Endothelial cell of umbilical vein (primary cell): Measurements from ENCODE around the gene CIC. TPM values are rescaled to one million over a fixed set of nuclear protein-coding genes. Genes with fewer than 3 reads are reported as not detected.

ENCODE experiments used
- BruUV-seq: library from RNA; stranded (reverse); fragments of 400-500 nt; replicated peaks from 2 replicates; lab custom pipeline; 2021; lab: Mats Ljungman, UMichigan
- CTCF ChIA-PET: fragments of 300-600, 350-600 bp; sonication (Branson Sonifier 250); formaldehyde crosslinking; loops from one replicate; lab custom pipeline; 2021; ENCODE audit warnings: antibody characterized with exemption, inconsistent platforms; lab: Charles Lee
- POLR2A ChIA-PET: fragments of 300-600, 350-600 bp; sonication (Branson Sonifier 250); formaldehyde crosslinking; loops from one replicate; lab custom pipeline; 2021; ENCODE audit warnings: antibody characterized with exemption, inconsistent platforms; lab: Charles Lee
- DNase-seq: peaks from one replicate; pipeline ENCODE4 v3.0.0-alpha.2; 2011; ENCODE audit warnings: low read depth, low spot score
- FAIRE-seq: peaks from 2 replicates; lab custom pipeline; 2011; peaks lifted over from hg19 to GRCh38; lab: Jason Lieb, UNC
- H2AFZ ChIP-seq: 2 replicates; pipeline ENCODE4 v1.6.0; 2012; ENCODE audit warnings: low read depth, low read length, control low read depth, inconsistent platforms
- H3K27ac ChIP-seq: 2 replicates; pipeline ENCODE4 v1.5.1; 2011; ENCODE audit warnings: low read depth, mild to moderate bottlenecking, control low read depth, low read length, moderate library complexity; ENCODE audit not compliant: insufficient read depth
- H3K27me3 ChIP-seq, 2 experiments: 2 replicates each; pipeline versions ENCODE4 v1.6.0 to v1.6.1; 2011; ENCODE audit warnings: low read length in 2 of 2, mixed read lengths in 1 of 2; ENCODE audit not compliant: control insufficient read depth in 2 of 2, insufficient read depth in 2 of 2
- H3K36me3 ChIP-seq, 2 experiments: 2 replicates in 1 of 2; 3 replicates in 1 of 2; pipeline ENCODE4 v1.5.1; 2011; ENCODE audit warnings: low read length in 2 of 2, mild to moderate bottlenecking in 1 of 2, moderate library complexity in 1 of 2; ENCODE audit not compliant: control insufficient read depth in 2 of 2, insufficient read depth in 2 of 2; ENCODE audit errors: extremely low read depth in 1 of 2
- H3K4me1 ChIP-seq: 3 replicates; pipeline ENCODE4 v1.5.1; 2011; ENCODE audit warnings: mild to moderate bottlenecking, low read length; ENCODE audit not compliant: control insufficient read depth, insufficient read depth; ENCODE audit errors: extremely low read depth
- H3K4me2 ChIP-seq: 2 replicates; pipeline ENCODE4 v1.6.1; 2011; ENCODE audit warnings: low read length, control low read depth, mixed read lengths; ENCODE audit not compliant: insufficient read depth
- H3K4me3 ChIP-seq, 3 experiments: fragments of 200-600 bp in 1 of 3; sonication (generic), shearing (Covaris generic) in 1 of 3; replicated peaks in 1 of 3; 2 replicates each; pipeline ENCODE4 v1.5.1; 2011 to 2016; ENCODE audit warnings: control low read depth in 3 of 3, low read length in 3 of 3, mild to moderate bottlenecking in 2 of 3, inconsistent platforms in 1 of 3, low read depth in 1 of 3, moderate library complexity in 1 of 3; ENCODE audit not compliant: insufficient read depth in 1 of 3
- H3K79me2 ChIP-seq: 2 replicates; pipeline ENCODE4 v1.6.0; 2012; ENCODE audit warnings: low read length, inconsistent platforms; ENCODE audit not compliant: control insufficient read depth, insufficient read depth
- H3K9ac ChIP-seq: replicated peaks from 2 replicates; pipeline ENCODE3; 2011; ENCODE audit warnings: low read length, control low read depth; ENCODE audit not compliant: insufficient read depth; ENCODE audit errors: extremely low read depth
- H3K9me1 ChIP-seq: replicated peaks from 3 replicates; pipeline ENCODE4 v1.6.0; 2011; ENCODE audit warnings: mild to moderate bottlenecking, low read length; ENCODE audit not compliant: control insufficient read depth, insufficient read depth; ENCODE audit errors: extremely low read depth
- H3K9me3 ChIP-seq: replicated peaks from 2 replicates; pipeline ENCODE4 v1.5.1; 2012; ENCODE audit warnings: low read length, inconsistent platforms; ENCODE audit not compliant: control insufficient read depth, insufficient read depth
- H4K20me1 ChIP-seq: replicated peaks from 2 replicates; pipeline ENCODE3; 2011; ENCODE audit warnings: mild to moderate bottlenecking, low read length; ENCODE audit not compliant: control insufficient read depth, insufficient read depth; ENCODE audit errors: extremely low read depth
- POLR2A ChIP-seq: IDR thresholded peaks from 2 replicates; pipeline ENCODE4 v1.6.1; 2012; ENCODE audit warnings: low read depth, mild to moderate bottlenecking, control low read depth, low read length
- POLR2AphosphoS5 ChIP-seq: IDR thresholded peaks from 2 replicates; pipeline ENCODE4 v1.6.1; 2012; ENCODE audit warnings: low read depth, mild to moderate bottlenecking, control low read depth, low read length, moderate library complexity; ENCODE audit not compliant: insufficient read depth
- dilution Hi-C: fragments of 300-500 bp; cut with MboI; formaldehyde crosslinking; loops from one replicate; pipeline ENCODE4 v1.15.0; 2019; ENCODE audit warnings: low sequenced_read_pairs; ENCODE audit not compliant: extremely low pct_ligation_motif_present
- intact Hi-C: fragments of 100-400 bp; cut with micrococcal nuclease; formaldehyde crosslinking; loops from one replicate; pipeline ENCODE4 v1.10.0; 2022
- polyA plus RNA-seq, 4 experiments: library from polyadenylated mRNA; depleted of rRNA in 3 of 4; stranded (reverse) in 3 of 4; unstranded in 1 of 4; fragments of >200 nt; gene quantifications; 2 replicates each; pipeline versions ENCODE4 v1.2.1 to v1.2.3, GENCODE V29; 2011 to 2012; ENCODE audit warnings: missing spikeins in 1 of 4
- total RNA-seq: library from RNA; stranded (reverse); gene quantifications from 2 replicates; pipeline ENCODE4 v1.2.3, GENCODE V29; 2021
- TF ChIP-seq, protein P1 (sequence below), 2 donors: IDR thresholded peaks; 1 replicate in 1 of 2; 2 replicates in 1 of 2; pipeline ENCODE4 v1.5.1; 2011; ENCODE audit warnings: low read length in 2 of 2, mild to moderate bottlenecking in 2 of 2, moderate library complexity in 2 of 2, control low read depth in 1 of 2, inconsistent platforms in 1 of 2, low read depth in 1 of 2; ENCODE audit not compliant: insufficient read depth in 1 of 2; ENCODE audit errors: extremely low read depth in 1 of 2
- TF ChIP-seq, protein P2 (sequence below): IDR thresholded peaks from 2 replicates; pipeline ENCODE4 v1.6.1; 2011; ENCODE audit not compliant: insufficient read depth, insufficient read length

CIC gene
- total and polyA plus RNA-seq, 2 donors (not counting 3 experiments of a cell fraction or from before 2014, with no cell fraction given) = 18.4 to 86.0 TPM

DNA sequence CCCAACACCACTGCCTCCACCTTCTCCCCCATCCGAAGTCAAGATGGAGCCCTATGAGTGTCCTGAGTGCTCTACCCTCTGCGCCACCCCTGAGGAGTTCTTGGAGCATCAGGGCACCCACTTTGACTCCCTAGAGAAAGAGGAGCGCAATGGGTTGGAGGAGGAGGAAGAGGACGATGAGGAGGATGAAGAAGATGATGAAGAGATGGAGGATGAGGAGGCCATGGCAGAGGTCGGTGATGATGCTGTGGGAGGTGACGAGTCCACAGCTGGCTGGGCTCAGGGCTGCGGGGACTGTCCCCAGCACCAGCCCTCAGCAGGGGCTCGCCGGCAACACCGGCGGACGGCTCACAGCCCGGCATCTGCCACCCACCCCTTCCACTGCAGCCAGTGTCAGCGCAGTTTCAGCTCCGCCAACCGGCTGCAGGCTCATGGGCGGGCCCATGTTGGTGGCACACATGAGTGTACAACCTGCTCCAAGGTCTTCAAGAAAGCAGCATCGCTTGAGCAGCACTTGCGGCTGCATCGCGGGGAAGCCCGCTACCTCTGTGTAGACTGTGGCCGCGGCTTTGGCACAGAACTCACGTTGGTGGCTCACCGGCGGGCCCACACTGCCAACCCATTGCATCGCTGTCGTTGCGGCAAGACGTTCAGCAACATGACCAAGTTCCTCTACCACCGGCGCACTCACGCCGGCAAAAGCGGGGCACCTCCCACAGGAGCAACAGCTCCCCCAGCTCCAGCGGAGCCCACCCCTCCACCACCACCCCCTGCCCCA is 43.9 kb upstream of the CIC start:
- BruUV-seq = no TSS peak

More for the DNA sequence above, 43.9 kb upstream of the CIC start:
- DNase-seq = no peak
- Histone ChIP-seq H3K79me2 (peaks cover 54% of the 10 kb centered on the region), H3K4me2 (no peak overlapping the region), H3K36me3 (peaks cover 18 to 36% of the 10 kb centered on the region in 2 experiments), H3K9me3 (no peaks in the 10 kb centered on the region), H4K20me1 (no peaks in the 10 kb centered on the region), H3K9me1 (no peaks in the 10 kb centered on the region), H2AFZ (no peak overlapping the region), H3K4me3 (no peak overlapping the region), H3K4me1 (peaks cover 7% of the 10 kb centered on the region), H3K9ac (no peak overlapping the region), H3K27ac (no peak overlapping the region), H3K27me3 (no peaks in the 10 kb centered on the region)
- TF ChIP-seq, protein P1, sequence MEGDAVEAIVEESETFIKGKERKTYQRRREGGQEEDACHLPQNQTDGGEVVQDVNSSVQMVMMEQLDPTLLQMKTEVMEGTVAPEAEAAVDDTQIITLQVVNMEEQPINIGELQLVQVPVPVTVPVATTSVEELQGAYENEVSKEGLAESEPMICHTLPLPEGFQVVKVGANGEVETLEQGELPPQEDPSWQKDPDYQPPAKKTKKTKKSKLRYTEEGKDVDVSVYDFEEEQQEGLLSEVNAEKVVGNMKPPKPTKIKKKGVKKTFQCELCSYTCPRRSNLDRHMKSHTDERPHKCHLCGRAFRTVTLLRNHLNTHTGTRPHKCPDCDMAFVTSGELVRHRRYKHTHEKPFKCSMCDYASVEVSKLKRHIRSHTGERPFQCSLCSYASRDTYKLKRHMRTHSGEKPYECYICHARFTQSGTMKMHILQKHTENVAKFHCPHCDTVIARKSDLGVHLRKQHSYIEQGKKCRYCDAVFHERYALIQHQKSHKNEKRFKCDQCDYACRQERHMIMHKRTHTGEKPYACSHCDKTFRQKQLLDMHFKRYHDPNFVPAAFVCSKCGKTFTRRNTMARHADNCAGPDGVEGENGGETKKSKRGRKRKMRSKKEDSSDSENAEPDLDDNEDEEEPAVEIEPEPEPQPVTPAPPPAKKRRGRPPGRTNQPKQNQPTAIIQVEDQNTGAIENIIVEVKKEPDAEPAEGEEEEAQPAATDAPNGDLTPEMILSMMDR (IDR thresholded peaks at IDR 0.05; ENCODE audit: extremely low read depth in 1 of 2, insufficient read depth in 1 of 2, low read depth in 1 of 2, low read length in 2 of 2) = no peak
- TF ChIP-seq, protein P2, sequence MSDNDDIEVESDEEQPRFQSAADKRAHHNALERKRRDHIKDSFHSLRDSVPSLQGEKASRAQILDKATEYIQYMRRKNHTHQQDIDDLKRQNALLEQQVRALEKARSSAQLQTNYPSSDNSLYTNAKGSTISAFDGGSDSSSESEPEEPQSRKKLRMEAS = no peak
- TF ChIP-seq POLR2A = no peak
- TF ChIP-seq POLR2AphosphoS5 = no peak
- intact Hi-C loops (no loop called here), dilution Hi-C loops (no loop called here)
- ChIA-PET POLR2A (no interaction called here), CTCF (interaction anchor here (1.4 kb wide), 1 partner anchor 18 kb away, joined by 3 read pairs; no protein-coding TSS in a partner anchor)
- FAIRE-seq = no peak
